ENCODE measurements around the gene CLK1. TPM values are rescaled to one million over a fixed set of nuclear protein-coding genes. Genes with fewer than 3 reads are reported as not detected.
A peak's percentile ranks its signal among the peaks of the same experiment; 100 is the strongest.
"Not testable (repeated sequence)": the region's sequence is repeated elsewhere in the genome, so short reads cannot be mapped to it uniquely, and the experiment has no call there.

The CLK1 gene
- total and polyA plus RNA-seq, 4 experiments from 2014 or later, result 18.1 to 499 (median 262) TPM

GRCh38 chr2:200888704-200889625 lies 24.5 kb upstream of the CLK1 start, which contains the start of the genes NIF3L1 and PPIL3:
TSS of gene NIF3L1 (plus strand) at chr2:200889371. CDS start at chr2:200891944, 2,573 bp downstream.
TSS of gene PPIL3 (minus strand) at chr2:200889077. CDS start at chr2:200887615, 1,462 bp downstream.
- Mint-ChIP-seq H3K4me1 (peaks cover 30 to 57% (median 45%) of the 10 kb centered on the region in 4 donors), H3K27me3 (no peaks in the 10 kb centered on the region), H3K36me3 (peaks cover 18 to 45% of the 10 kb centered on the region in 2 donors), H3K4me3 (peak within 1 kb of the TSS; percentile 90 to 98 (median 96)), H3K9me3 (no peaks in the 10 kb centered on the region), H3K27ac (peak within 1 kb of the TSS; percentile 98 to 100 (median 99))
- Histone ChIP-seq H3K27me3 (ENCODE audit: insufficient read depth, low read length) (no peaks in the 10 kb centered on the region), H3K4me1 (ENCODE audit: insufficient read depth, low read length) (peaks cover 31% of the 10 kb centered on the region), H3K36me3 (ENCODE audit: insufficient read depth, low read length) (peaks cover 3% of the 10 kb centered on the region), H3K27ac (ENCODE audit: low read depth, low read length) (peak within 1 kb of the TSS; percentile 85), H3K4me3 (ENCODE audit: low read length in 2 of 2) (peak within 1 kb of the TSS; percentile 91 to 92), H3K9me3 (ENCODE audit: control insufficient read depth in 1 of 2, low read length in 2 of 2) (no peaks in the 10 kb centered on the region)
- intact Hi-C loops (cut with micrococcal nuclease), result loop anchor here (1.0 kb wide), 8 partner anchors 12 to 934 kb away; partner anchors contain the start of genes BZW1, CFLAR, CLK1 and HYCC2
- POLR2A ChIA-PET (ENCODE audit: partially characterized antibody), result interaction anchor here (0.6 to 5.7 kb wide), 37 partner anchors 9 to 1383 kb away, joined by 3 to 285 read pairs (median 5); partner anchors contain the start of genes ALS2, BZW1, CASP10 and CASP8
- CTCF ChIA-PET (ENCODE audit: partially characterized antibody), result interaction anchor here (0.8 to 2.0 kb wide), 11 partner anchors 12 to 343 kb away, joined by 3 to 9 read pairs (median 4); partner anchors contain the start of genes CASP10, CLK1 and ORC2
- DNase-seq, result peak; percentile 96 to 98 (median 96)

GRCh38 chr2:200881715-200882249 lies 17.3 kb upstream of the CLK1 start:
- H3K9me3 Mint-ChIP-seq; H3K27me3 Mint-ChIP-seq; H3K4me3 Mint-ChIP-seq; H3K4me1 ChIP-seq (ENCODE audit: insufficient read depth, low read length); DNase-seq; H3K27me3 ChIP-seq (ENCODE audit: insufficient read depth, low read length); CTCF ChIA-PET (ENCODE audit: partially characterized antibody); H3K9me3 ChIP-seq (ENCODE audit: control insufficient read depth in 1 of 2, low read length in 2 of 2); intact Hi-C loops (cut with micrococcal nuclease); H3K4me3 ChIP-seq (ENCODE audit: low read length in 2 of 2); H3K27ac ChIP-seq (ENCODE audit: low read depth, low read length); H3K27ac Mint-ChIP-seq: not testable (repeated sequence)
- H3K36me3 ChIP-seq (ENCODE audit: insufficient read depth, low read length), result peaks cover 41% of the 10 kb centered on the region
- POLR2A ChIA-PET (ENCODE audit: partially characterized antibody), result interaction anchor here (1.0 kb wide), 1 partner anchor 1761 kb away, joined by 3 read pairs; no protein-coding TSS in a partner anchor
- H3K36me3 Mint-ChIP-seq, result peaks cover 37 to 63% of the 10 kb centered on the region in 2 donors
- H3K4me1 Mint-ChIP-seq, result peaks cover 2 to 10% (median 9%) of the 10 kb centered on the region in 4 donors

- Histone ChIP-seq H3K4me1 (ENCODE audit: insufficient read depth, low read length) (no peaks in the 10 kb centered on the region), H3K27me3 (ENCODE audit: insufficient read depth, low read length) (no peaks in the 10 kb centered on the region), H3K4me3 (ENCODE audit: low read length in 2 of 2) (no peak overlapping the region), H3K9me3 (ENCODE audit: control insufficient read depth in 1 of 2, low read length in 2 of 2) (no peaks in the 10 kb centered on the region), H3K36me3 (ENCODE audit: insufficient read depth, low read length) (peaks cover 39% of the 10 kb centered on the region), H3K27ac (ENCODE audit: low read depth, low read length) (no peak overlapping the region)
- H3K27ac Mint-ChIP-seq, result no peak overlapping the region
- POLR2A ChIA-PET (ENCODE audit: partially characterized antibody), result interaction anchor here (0.7 to 3.9 kb wide), 3 partner anchors 11 to 332 kb away, joined by 4 to 32 read pairs (median 6); partner anchors contain the start of gene CLK1
- H3K9me3 Mint-ChIP-seq, result no peaks in the 10 kb centered on the region
- H3K4me3 Mint-ChIP-seq, result no peak overlapping the region
- H3K27me3 Mint-ChIP-seq, result no peaks in the 10 kb centered on the region
- DNase-seq, result no peak
- intact Hi-C loops (cut with micrococcal nuclease), result no loop called here
- H3K36me3 Mint-ChIP-seq, result peaks cover 47 to 69% of the 10 kb centered on the region in 2 donors
- CTCF ChIA-PET (ENCODE audit: partially characterized antibody), result interaction anchor here (1.0 kb wide), 2 partner anchors 12 to 280 kb away, joined by 3 read pairs; no protein-coding TSS in a partner anchor
- H3K4me1 Mint-ChIP-seq, result peaks cover 0 to 5% (median 2%) of the 10 kb centered on the region in 4 donors
Observed at GRCh38 chr2:200878289-200878880, 13.9 kb upstream of the CLK1 start.

- POLR2A ChIA-PET (ENCODE audit: partially characterized antibody), result interaction anchor here (1.4 to 3.9 kb wide), 2 partner anchors 10 to 13 kb away, joined by 6 to 32 read pairs; partner anchors contain the start of gene CLK1
- H3K36me3 Mint-ChIP-seq, result peaks cover 40 to 67% of the 10 kb centered on the region in 2 donors
- H3K4me1 ChIP-seq (ENCODE audit: insufficient read depth, low read length), result no peaks in the 10 kb centered on the region
- intact Hi-C loops (cut with micrococcal nuclease), result no loop called here
- no peaks in the 10 kb centered on the region for H3K27me3 ChIP-seq (ENCODE audit: insufficient read depth, low read length)
- no peaks in the 10 kb centered on the region for H3K9me3 Mint-ChIP-seq
- peak overlapping the region in 1 of 7 donors; percentile 19 for H3K27ac Mint-ChIP-seq
- no peak overlapping the region for H3K4me3 ChIP-seq (ENCODE audit: low read length in 2 of 2)
- H3K9me3 ChIP-seq (ENCODE audit: control insufficient read depth in 1 of 2, low read length in 2 of 2), result no peaks in the 10 kb centered on the region
- H3K4me3 Mint-ChIP-seq, result no peak overlapping the region
- no peak overlapping the region for H3K27ac ChIP-seq (ENCODE audit: low read depth, low read length)
- no peaks in the 10 kb centered on the region for H3K27me3 Mint-ChIP-seq
- peaks cover 0 to 5% (median 2%) of the 10 kb centered on the region in 4 donors for H3K4me1 Mint-ChIP-seq
- CTCF ChIA-PET (ENCODE audit: partially characterized antibody), result interaction anchor here (1.0 kb wide), 2 partner anchors 13 to 281 kb away, joined by 3 read pairs; no protein-coding TSS in a partner anchor
- DNase-seq, result no peak
- H3K36me3 ChIP-seq (ENCODE audit: insufficient read depth, low read length), result peaks cover 32% of the 10 kb centered on the region
Observed at GRCh38 chr2:200877443-200877842, 13.0 kb upstream of the CLK1 start.

GRCh38 chr2:200873560-200873959 lies 9.1 kb upstream of the CLK1 start:
- Mint-ChIP-seq H3K27ac (peak overlapping the region in 1 of 7 donors; percentile 25), H3K36me3 (peaks cover 22 to 53% of the 10 kb centered on the region in 2 donors), H3K27me3 (no peaks in the 10 kb centered on the region), H3K4me1 (peaks cover 3 to 9% (median 8%) of the 10 kb centered on the region in 4 donors), H3K9me3 (no peaks in the 10 kb centered on the region), H3K4me3 (no peak overlapping the region)
- intact Hi-C loops (cut with micrococcal nuclease), result no loop called here
- no peak overlapping the region for H3K27ac ChIP-seq (ENCODE audit: low read depth, low read length)
- H3K27me3 ChIP-seq (ENCODE audit: insufficient read depth, low read length), result no peaks in the 10 kb centered on the region
- peaks cover 4% of the 10 kb centered on the region for H3K36me3 ChIP-seq (ENCODE audit: insufficient read depth, low read length)
- no peak overlapping the region for H3K4me3 ChIP-seq (ENCODE audit: low read length in 2 of 2)
- ChIA-PET POLR2A (ENCODE audit: partially characterized antibody) (interaction anchor here (0.9 kb wide), 1 partner anchor 9 kb away, joined by 5 read pairs; the partner anchor contains the start of gene CLK1), CTCF (ENCODE audit: partially characterized antibody) (no interaction called here)
- no peaks in the 10 kb centered on the region for H3K9me3 ChIP-seq (ENCODE audit: control insufficient read depth in 1 of 2, low read length in 2 of 2)
- H3K4me1 ChIP-seq (ENCODE audit: insufficient read depth, low read length), result peaks cover 8% of the 10 kb centered on the region
- no peak for DNase-seq

DNA sequence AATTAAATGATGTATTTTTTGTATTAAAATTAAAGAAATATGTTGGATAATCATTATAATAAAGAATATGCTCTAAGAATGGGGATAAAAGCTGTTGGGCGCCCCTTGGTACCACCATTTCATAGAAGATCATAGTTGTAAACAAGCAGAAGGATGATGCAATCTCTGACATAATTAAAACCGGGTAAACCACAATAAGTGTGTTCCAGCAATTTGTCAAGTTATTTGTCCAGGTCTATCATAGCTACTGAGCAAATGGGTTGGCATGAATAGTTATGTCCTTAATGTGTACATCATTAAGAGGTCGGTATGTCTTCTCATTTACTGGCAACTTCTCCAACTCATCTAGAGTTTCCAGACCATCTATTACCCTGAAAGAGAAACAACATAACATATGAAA lies 6.7 kb upstream of the CLK1 start:
- Histone ChIP-seq H3K27ac (ENCODE audit: low read depth, low read length) (no peak overlapping the region), H3K4me3 (ENCODE audit: low read length in 2 of 2) (no peak overlapping the region), H3K36me3 (ENCODE audit: insufficient read depth, low read length) (no peaks in the 10 kb centered on the region), H3K4me1 (ENCODE audit: insufficient read depth, low read length) (peaks cover 12% of the 10 kb centered on the region), H3K27me3 (ENCODE audit: insufficient read depth, low read length) (no peaks in the 10 kb centered on the region), H3K9me3 (ENCODE audit: control insufficient read depth in 1 of 2, low read length in 2 of 2) (no peaks in the 10 kb centered on the region)
- Mint-ChIP-seq H3K27ac (no peak overlapping the region), H3K4me3 (no peak overlapping the region), H3K36me3 (peaks cover 22 to 38% of the 10 kb centered on the region in 2 donors), H3K9me3 (no peaks in the 10 kb centered on the region), H3K27me3 (no peaks in the 10 kb centered on the region), H3K4me1 (peaks cover 3 to 16% (median 9%) of the 10 kb centered on the region in 4 donors)
- DNase-seq, result no peak
- intact Hi-C loops (cut with micrococcal nuclease), result no loop called here
- CTCF ChIA-PET (ENCODE audit: partially characterized antibody), result no interaction called here
- POLR2A ChIA-PET (ENCODE audit: partially characterized antibody), result no interaction called here

Data from CD4-positive, alpha-beta memory T cell (primary cell).